NOMO-1 (cell line): ENCODE measurements around the gene FBXO24.
"Not testable (repeated sequence)": the region's sequence is repeated elsewhere in the genome, so short reads cannot be mapped to it uniquely, and the experiment has no call there.

Source experiments
- DNase-seq, 2 experiments: peaks; one replicate each; lab custom pipeline; 2025; ENCODE audit not compliant: unreplicated experiment in 2 of 2; lab: John Stamatoyannopoulos, UW

FBXO24 gene

DNA sequence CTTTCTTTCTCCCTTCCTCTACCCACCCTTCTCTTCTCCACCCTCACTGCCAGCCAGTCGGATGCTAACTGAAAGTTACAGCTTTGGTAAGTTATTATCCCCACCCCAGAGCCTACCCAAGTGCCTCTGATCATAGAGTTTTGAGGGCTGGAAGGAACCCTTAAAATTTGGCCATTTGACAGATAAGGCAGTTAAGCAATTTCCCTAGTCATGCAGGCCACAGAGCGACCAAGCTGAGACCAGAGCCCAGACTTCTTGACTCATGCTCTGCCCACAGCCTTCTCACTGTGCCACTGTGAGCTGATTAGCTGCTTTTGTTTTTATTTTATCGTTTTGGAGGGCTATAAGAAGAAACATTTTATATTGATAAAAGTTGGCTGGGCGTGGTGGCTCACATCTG lies 29.6 kb upstream of the FBXO24 start:
- DNase-seq = peak; percentile 70 to 87

DNA sequence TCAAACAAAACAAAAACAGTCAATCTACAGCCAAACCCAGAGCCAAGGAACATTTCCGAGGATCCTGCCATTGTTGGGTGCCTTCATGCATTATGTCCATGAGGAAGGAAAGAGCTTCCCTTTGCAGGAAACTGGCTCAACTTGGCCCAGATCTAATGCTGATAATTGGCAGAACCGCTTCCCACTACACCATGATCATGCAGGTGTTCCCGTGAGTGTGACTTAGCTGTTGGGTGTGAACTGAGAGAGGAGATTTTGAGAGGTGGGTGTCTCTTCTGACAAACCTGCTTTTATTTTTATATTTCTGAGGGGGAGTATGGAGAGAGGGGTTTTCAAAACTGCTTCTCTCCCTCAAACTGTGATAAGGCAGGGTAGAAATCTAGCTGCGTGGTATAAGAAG lies 27.0 kb upstream of the FBXO24 start:
- DNase-seq = no peak

DNA sequence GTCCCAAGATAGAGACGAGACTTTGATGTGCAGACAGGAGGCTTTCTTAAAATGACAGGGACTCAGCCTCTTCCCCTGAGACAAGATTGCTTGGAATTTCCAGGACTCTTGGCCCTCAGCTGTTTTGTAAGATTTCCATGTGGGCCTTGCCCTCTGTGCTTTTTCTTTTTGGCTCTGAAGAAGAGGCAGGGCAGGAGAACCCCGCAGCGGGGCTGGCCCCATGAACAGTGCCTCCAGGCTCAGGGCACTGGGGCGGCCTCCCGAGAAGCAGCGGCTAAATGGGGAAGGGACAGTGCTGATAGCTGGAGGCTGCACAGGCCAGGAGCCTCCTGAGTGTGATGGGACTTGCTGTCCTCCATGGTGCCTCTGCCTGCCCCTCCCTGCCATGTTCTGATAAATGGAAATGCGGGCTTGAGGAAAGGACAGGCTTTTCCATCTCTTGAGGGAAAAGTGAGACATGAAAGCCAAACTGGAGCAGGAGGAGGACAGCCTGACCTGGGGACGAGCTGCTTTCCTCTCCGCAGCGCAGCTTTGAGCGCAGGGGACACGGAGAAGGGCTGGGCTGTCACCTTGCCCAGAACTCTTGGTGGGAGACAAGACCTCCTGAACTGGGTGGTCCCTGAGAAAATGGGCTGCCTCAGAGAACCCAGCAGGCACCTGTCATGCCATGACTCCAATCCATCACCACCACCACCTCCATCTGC lies 24.5 kb upstream of the FBXO24 start:
- DNase-seq = no peak

DNA sequence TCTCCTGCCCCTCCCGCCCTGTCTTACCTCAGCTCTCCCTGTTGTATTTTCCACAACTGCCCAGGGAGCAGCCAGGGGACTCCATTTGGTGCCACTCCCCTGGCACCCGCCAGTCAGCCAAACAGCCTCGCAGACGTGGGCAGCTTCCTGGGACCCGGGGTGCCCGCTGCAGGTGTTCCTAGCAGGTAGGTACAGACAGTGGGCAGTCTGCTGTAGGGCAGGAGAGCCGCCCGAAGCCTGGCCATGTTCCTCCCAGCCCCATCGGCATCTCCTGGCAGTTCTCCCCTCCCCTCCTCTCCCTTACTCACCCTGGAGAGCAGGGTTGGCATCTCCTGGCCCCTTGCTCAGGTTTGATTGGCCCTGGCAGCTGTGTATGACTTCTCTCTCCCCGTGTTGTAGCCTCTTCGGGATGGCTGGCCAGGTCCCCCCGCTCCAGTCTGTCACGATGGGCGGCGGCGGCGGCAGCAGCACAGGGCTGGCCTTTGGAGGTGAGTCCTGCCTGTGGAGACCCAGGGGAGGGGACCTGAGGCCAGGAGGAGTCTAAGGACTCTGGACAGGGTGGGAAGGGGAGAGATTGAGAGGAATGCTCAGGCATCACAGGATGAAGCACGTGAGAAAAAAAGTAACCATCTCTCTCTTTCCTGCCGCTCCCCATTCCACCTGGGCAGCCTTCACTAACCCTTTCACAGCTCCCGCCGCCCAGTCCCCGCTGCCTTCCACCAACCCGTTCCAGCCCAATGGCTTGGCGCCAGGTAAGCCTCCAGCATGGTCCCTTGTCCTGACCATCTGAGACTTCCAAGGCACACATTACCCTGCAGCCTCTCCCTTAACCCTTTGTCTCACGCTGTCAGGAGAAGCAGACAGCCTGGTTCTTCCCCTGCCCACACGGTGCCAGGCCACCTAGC lies 23.7 kb upstream of the FBXO24 start:
- DNase-seq = no peak

GRCh38 chr7:100563100-100563564 lies 23.0 kb upstream of the FBXO24 start:
- no peak for DNase-seq

DNA sequence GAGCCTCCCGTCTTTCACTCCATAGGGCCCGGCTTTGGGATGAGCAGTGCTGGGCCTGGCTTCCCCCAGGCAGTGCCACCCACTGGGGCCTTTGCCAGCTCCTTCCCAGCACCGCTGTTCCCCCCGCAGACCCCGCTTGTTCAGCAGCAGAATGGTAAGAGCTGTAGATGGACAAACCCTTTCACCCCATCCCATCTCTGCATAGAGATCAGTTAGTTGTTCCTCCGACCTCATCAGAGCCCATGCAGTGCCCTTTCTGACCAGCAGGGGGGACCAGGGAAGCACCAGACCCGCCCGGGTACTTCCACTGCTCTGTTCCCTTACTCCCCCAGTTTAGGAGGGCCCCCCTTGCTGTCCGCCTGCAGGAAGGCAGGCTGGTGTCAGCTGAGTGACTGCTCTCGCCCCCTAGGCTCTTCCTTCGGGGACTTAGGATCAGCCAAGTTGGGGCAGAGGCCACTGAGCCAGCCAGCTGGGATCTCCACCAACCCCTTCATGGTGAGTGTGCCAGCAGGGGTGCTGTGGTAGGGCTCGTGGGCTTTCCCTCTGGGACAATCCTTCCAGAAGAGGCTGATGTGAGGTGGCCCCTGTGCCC lies 22.2 kb upstream of the FBXO24 start:
- peak; percentile 66 to 78 for DNase-seq

DNA sequence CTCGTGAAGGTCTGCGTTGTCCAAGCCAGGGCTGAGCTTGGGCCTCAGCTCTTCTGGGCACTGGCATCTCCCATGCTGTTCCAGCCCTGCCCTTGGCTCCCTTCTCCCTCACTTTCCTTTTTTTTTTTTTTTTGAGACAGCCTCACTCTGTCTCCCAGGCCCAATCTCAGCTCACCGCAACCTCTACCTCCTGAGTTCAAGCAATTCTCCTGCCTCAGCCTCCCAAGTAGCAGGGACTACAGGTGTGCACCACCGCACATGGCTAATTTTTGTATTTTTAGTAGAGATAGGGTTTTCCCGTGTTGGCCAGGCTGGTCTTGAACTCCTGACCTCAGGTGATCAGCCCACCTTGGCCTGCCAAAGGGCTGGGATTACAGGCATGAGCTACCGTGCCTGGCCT lies 21.7 kb upstream of the FBXO24 start:
- DNase-seq = not testable (repeated sequence)

DNA sequence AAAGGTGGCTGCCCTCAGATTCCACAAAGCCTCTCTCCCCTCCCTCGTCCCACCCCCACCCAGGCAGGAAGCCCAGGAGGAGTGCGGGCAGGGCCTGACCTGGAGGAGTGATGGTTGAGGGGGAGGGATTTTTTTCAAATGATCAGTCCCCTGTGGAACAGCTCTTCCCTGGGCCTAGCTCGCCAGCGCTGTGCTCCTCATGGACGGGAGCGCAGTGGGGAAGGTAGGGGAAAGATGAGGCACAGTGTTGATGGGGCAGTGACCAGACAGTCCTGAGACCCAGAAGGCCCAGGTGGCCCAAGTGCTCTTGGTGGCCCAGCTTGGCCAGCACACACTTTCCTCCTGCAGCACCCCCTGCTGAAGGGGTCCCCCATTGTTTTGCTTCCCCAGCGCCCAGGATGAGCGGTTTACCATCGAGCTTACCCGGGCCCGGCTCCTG lies 21.0 kb upstream of the FBXO24 start:
- no peak for DNase-seq

DNA sequence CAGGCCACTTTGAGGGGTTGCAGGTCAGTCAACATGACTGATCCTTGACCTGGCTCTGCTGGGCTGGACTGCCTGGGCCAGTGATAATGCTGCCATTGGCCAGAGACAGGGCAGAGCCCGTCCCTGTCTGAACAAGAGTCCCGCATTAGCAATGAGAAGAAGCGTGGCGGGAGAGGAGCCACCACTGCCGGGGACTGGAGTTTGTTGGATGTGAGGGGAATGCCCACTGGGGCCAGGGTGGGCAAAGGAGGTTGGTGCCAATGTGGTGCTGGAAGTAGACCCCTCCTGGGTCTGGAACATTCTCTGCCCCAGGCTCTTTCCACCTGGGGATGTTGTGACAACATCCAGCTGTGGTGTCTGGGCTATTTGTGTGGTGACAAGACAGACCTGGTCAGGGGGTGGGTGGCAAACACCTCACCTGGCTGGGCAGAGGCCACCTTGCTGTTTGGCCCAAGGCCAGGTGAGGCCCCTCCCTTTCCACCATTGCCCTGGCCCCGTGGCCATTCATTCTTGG lies 20.1 kb upstream of the FBXO24 start:
- no peak for DNase-seq

- DNase-seq = no peak
Measured at GRCh38 chr7:100567031-100567730, 18.9 kb upstream of the FBXO24 start.

- DNase-seq = no peak
Measured at GRCh38 chr7:100567751-100568175, 18.4 kb upstream of the FBXO24 start.

DNA sequence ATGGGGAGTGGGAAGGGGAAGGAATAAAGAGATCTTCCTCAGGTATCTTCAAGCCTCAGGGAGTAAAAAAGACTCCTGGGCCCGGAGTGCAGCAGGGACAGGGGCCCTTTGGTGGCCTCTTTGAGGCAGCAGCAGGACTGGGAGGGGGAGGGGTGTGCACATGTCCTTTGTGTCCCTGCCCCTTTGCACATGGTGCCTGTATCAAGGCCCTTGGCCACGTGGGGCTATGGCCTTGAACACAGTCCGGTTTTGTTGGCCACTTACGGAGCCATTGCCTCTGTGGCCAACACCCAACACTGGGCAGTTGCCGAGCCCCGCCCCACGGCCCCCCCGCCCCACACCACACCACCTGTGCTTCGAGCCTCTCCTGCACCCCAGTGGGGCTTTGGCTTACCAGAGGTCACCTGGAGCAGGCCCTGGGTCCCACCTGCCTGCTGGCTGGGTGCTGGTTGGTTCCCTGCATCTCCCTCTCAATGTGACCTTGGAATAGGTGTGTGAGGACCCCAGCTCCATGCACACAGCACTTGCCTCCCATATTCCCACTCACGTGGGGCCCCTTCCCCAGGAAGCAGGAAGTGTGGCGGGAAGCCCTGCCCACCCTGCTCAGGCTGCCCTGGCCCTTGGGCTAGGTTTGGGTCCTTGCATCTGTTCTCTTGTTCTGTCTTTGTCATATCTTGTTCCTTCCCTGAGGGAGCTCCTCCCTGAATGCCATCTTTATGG lies 17.8 kb upstream of the FBXO24 start:
- DNase-seq = no peak

DNA sequence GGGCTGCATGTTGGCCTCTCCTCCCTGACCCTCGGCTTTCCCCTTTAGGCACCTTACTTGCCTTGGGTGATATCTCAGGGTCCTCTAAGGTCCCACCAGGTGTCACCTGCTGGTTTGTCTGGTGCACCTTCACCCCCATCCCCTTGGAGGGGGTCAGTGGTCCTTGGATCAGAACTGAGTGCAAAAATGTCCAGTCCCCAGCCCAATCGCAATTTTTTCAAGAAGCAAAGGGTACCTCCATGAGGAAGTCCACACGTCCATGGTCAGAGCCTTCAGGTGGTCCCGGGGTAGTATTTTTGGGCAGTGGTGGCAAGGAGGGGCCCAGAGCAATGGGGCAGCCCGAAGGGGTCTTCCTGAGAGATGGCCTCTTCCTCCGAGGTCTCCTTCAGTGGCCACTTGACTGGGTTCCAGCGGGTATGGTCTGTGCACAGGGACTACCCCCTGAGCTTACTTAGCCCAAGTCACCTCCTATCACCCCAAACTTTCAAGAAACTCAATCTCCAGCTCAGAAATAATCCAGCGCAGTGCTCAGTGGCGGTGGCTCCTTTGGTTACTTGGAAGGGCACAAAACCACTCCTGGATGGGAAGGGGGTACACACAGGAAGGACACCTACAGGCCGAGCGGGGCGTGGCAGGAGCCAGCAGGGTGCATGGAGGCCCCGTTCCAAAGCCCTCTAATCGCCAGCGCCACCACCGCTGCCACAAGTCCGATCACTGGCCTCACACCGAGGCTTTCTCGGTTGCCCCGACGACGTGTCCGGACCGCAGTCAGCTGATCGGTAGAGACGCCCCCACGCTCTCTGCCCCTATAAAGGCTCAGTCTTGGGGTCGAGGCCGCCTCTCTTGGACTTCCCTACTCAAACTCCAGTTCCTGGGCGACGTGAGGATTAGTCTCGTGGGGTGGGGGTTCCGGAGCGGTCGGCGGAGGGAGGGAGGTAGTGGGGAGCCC lies 17.0 kb upstream of the FBXO24 start:
- DNase-seq = peak; percentile 46 to 63

DNA sequence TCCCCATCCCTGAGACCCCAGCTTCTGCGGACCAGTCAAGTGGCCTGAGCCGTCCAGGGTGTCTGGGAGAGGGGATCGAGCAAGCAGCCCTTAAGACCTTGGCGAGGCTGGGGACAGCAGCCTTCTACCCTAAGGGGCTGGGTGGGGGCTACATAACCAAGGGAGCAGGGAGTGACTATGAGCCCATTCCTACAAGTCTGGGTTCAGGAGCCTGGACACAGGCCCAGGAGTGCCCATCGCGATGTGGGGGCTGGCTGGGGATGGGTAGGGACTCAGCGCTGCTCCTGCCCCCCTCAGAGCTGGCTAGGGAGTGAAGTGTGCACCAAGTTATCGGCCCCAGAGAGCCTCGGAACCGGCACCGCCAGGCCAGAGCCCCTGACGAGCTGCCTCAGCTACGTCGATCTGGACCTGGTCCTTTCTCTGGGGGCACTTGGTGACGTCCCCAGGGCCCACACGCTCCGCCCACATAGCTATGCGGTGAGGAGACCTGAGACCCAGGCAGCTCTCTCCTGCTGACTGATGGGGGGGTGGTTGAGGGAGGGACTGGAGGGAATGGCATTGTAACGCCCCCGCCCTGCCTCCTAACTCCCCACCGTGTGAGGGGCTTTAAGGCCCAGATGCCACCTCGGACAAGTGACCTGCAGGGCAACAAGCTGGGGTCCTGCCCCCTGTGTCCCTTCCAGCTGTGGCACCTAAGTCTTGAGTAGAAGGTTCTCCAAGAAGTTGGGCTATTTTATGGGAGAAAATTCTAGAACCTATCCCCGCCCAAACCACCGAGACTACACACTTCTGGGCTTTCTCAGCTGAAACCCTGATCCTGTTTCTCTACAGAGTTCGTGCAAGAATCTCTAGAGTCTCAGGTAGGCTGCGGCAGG lies 14.9 kb upstream of the FBXO24 start:
- DNase-seq = no peak

DNA sequence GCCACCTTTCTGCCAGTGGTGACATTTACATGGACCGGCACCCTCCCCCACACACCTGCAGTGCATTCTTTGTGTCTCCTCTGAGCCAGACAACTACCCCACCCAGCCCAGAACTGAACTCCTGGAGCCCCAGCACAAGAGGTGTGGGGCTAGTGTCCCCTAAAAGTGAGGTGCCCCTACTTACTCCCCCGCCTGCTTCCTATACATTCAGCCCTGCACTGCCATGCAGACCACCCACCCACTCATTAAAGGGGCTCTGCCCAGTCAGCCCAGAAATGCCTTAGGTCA lies 14.4 kb upstream of the FBXO24 start:
- no peak for DNase-seq

DNA sequence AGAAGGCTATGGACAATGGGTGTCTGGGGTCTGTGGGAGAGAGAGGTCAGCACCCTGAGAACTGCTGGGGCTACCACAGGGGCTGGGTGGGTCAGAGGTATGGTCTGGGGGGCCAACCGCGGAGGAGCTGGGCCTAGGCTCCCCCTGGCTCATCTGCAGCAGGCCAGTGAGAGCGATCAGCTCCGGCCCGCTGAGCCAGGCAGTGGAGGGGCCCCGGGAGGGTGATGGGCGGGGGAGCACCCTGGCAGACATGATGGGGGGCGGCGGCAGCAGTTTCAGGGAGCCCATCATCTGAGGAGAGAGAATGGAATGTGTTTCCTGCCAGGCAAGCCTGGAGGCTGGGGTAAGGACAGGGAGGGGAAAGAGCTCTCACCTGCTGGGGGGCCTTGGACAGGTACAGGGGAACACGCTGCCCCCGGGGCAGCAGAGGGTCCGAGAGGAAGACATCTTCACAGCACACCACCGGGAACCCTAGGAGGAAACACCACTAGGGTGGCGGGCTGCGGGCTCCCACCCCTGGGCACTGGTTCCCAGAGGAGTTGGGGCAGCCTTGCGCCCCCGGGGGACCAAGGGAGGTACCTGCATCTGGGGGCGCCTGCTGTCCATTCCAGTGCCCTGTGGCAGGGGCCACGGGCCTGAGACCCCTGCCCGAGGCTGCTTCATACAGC lies 13.7 kb upstream of the FBXO24 start:
- no peak for DNase-seq

- DNase-seq = no peak
Measured at GRCh38 chr7:100572949-100573675, 13.0 kb upstream of the FBXO24 start.
